Smooth muscle cell (in vitro differentiated cells): ENCODE results near the gene MVK. TPM values are rescaled to one million over a fixed set of nuclear protein-coding genes. Genes with fewer than 3 reads are reported as not detected.
A peak's percentile ranks its signal among the peaks of the same experiment; 100 is the strongest.

Experiments used
- DNase-seq: peaks from one replicate; lab custom pipeline; 2025; ENCODE audit not compliant: unreplicated experiment; lab: John Stamatoyannopoulos, UW
- H2AFZ ChIP-seq: fragments of 200-600 bp; sonication (generic); 2 replicates; pipeline ENCODE4 v1.6.0; 2016; ENCODE audit warnings: antibody characterized with exemption, low read depth, mild to moderate bottlenecking
- H3F3A ChIP-seq: fragments of 200-600 bp; sonication (generic); 2 replicates; pipeline ENCODE4 v1.6.0; 2017; ENCODE audit warnings: antibody characterized with exemption, low read depth
- H3K27ac ChIP-seq: fragments of 200-600 bp; sonication (generic); 2 replicates; pipeline ENCODE4 v1.5.1; 2016; ENCODE audit warnings: low read depth, mild to moderate bottlenecking
- H3K27me3 ChIP-seq: fragments of 200-600 bp; sonication (generic); 2 replicates; pipeline ENCODE4 v1.6.1; 2016; ENCODE audit warnings: low read depth, mild to moderate bottlenecking
- H3K36me3 ChIP-seq: fragments of 200-600 bp; sonication (generic); 2 replicates; pipeline ENCODE4 v1.5.1; 2016; ENCODE audit warnings: low read depth
- H3K4me1 ChIP-seq: fragments of 200-600 bp; sonication (generic); 2 replicates; pipeline ENCODE4 v1.5.1; 2016; ENCODE audit warnings: low read depth
- H3K4me2 ChIP-seq: fragments of 200-600 bp; sonication (generic); 2 replicates; pipeline ENCODE4 v1.6.0; 2016; ENCODE audit warnings: mild to moderate bottlenecking
- H3K4me3 ChIP-seq: fragments of 200-600 bp; sonication (generic); 2 replicates; pipeline ENCODE4 v1.5.1; 2016; ENCODE audit warnings: mild to moderate bottlenecking
- H3K79me2 ChIP-seq: fragments of 200-600 bp; sonication (generic); 2 replicates; pipeline ENCODE4 v1.6.0; 2016; ENCODE audit warnings: low read depth, mild to moderate bottlenecking
- H3K9ac ChIP-seq: fragments of 200-600 bp; sonication (generic); 2 replicates; pipeline ENCODE4 v1.6.0; 2016; ENCODE audit warnings: low read depth
- H3K9me3 ChIP-seq: fragments of 200-600 bp; sonication (generic); replicated peaks from 2 replicates; pipeline ENCODE4 v1.5.1; 2016; ENCODE audit warnings: low read depth
- H4K20me1 ChIP-seq: fragments of 200-600 bp; sonication (generic); 2 replicates; pipeline ENCODE4 v1.6.0; 2016; ENCODE audit warnings: low read depth
- WGBS: methylation state at CpG from one replicate; pipeline ENCODE4 v1.1.7; 2016; ENCODE audit warnings: low lambda C conversion rate; 5-methylcytosine and 5-hydroxymethylcytosine counted together
- polyA plus RNA-seq: library from polyadenylated mRNA; unstranded; fragments of >200 nt; fragmentation: Nextera tagmentation; extraction: Ambion mirVana; gene quantifications from 2 replicates; pipeline ENCODE4 v1.2.1, GENCODE V29; 2016
- total RNA-seq: library from RNA; depleted of rRNA; stranded (reverse); fragments of >200 nt; gene quantifications from 2 replicates; pipeline ENCODE4 v1.2.3, GENCODE V29; 2014
- TF ChIP-seq, protein P1 (sequence below): fragments of 200-600 bp; sonication (generic); IDR thresholded peaks from 2 replicates; pipeline ENCODE4 v1.5.1; 2017; ENCODE audit warnings: borderline replicate concordance, mild to moderate bottlenecking, antibody characterized with exemption; ENCODE audit not compliant: insufficient read depth, poor library complexity, severe bottlenecking

Gene MVK
- total and polyA plus RNA-seq, 2 experiments from 2014 or later: 16.3 to 21.1 TPM

DNA sequence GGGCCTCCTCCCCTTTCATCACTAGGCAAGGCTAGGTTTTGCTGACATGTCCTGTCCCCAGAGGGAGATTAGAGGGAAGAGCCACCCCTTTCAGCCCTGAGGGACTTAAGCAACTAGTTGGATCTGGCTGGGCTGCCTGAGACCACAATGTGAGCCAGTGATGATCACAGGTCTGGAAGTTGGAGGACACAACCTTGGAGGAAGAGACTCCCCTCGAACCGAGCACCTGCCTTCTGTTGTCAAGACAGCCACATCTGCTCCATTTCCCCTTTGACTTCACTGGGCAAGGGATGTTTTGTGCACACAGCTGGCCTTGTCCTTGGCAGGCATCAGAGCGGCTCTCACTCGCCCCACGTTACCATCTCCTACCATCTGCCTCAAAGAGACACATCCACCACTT, 31.4 kb downstream of the MVK start:
- Histone ChIP-seq H3K27ac (no peak overlapping the region), H3K4me3 (no peak overlapping the region), H3K9ac (no peak overlapping the region), H3K79me2 (no peaks in the 10 kb centered on the region), H4K20me1 (no peaks in the 10 kb centered on the region), H3K9me3 (no peaks in the 10 kb centered on the region), H2AFZ (no peak overlapping the region), H3F3A (no peaks in the 10 kb centered on the region), H3K27me3 (no peaks in the 10 kb centered on the region), H3K36me3 (no peaks in the 10 kb centered on the region), H3K4me2 (no peak overlapping the region), H3K4me1 (peaks cover 23% of the 10 kb centered on the region)
- 90% methylated on average over 5 of the region's 5 CpGs for WGBS
- no peak for DNase-seq
- TF ChIP-seq, protein P1, sequence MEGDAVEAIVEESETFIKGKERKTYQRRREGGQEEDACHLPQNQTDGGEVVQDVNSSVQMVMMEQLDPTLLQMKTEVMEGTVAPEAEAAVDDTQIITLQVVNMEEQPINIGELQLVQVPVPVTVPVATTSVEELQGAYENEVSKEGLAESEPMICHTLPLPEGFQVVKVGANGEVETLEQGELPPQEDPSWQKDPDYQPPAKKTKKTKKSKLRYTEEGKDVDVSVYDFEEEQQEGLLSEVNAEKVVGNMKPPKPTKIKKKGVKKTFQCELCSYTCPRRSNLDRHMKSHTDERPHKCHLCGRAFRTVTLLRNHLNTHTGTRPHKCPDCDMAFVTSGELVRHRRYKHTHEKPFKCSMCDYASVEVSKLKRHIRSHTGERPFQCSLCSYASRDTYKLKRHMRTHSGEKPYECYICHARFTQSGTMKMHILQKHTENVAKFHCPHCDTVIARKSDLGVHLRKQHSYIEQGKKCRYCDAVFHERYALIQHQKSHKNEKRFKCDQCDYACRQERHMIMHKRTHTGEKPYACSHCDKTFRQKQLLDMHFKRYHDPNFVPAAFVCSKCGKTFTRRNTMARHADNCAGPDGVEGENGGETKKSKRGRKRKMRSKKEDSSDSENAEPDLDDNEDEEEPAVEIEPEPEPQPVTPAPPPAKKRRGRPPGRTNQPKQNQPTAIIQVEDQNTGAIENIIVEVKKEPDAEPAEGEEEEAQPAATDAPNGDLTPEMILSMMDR: no peak

DNA sequence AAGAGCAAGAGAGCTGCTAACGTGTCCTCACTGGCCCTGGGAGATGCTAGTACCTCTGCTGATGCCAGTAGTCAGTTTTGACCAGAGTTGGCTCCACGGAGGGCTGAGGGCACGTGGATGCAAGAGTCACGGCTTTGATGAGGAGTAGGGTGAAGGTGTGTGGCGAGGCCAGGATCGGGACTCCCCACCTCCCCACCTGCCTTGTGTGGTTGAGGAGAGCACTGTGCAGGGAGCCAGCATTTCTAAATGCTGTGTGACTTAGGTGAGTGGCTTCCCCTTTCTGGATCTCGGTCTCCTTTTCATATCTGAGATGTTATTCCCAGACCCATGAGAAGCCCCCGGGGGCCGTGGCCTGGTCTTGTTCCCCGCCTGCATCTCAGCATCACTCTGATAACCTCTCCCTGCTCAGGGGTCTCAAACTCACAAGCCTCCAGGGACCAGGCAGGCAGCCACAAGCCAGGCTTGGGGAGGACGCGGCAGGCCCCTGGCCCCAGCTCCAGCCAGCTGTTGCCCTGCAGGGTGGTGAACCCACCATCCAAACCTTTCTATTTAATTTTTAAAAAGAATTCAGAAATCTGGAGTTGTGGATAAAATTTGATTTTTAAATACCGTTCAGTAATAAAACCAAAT, 32.1 kb downstream of the MVK start:
- H3K4me1 ChIP-seq: peaks cover 23% of the 10 kb centered on the region
- no peak overlapping the region for H3K27ac ChIP-seq
- 95% methylated on average over 13 of the region's 13 CpGs for WGBS
- peak overlapping the region; percentile 79 for H3K4me2 ChIP-seq
- no peak overlapping the region for H3K9ac ChIP-seq
- no peaks in the 10 kb centered on the region for H3K27me3 ChIP-seq
- no peaks in the 10 kb centered on the region for H3K9me3 ChIP-seq
- TF ChIP-seq, protein P1: no peak
- no peak overlapping the region for H3K4me3 ChIP-seq
- no peaks in the 10 kb centered on the region for H4K20me1 ChIP-seq
- H3K79me2 ChIP-seq: no peaks in the 10 kb centered on the region
- no peaks in the 10 kb centered on the region for H3K36me3 ChIP-seq
- H2AFZ ChIP-seq: no peak overlapping the region
- no peaks in the 10 kb centered on the region for H3F3A ChIP-seq
- no peak for DNase-seq

DNA sequence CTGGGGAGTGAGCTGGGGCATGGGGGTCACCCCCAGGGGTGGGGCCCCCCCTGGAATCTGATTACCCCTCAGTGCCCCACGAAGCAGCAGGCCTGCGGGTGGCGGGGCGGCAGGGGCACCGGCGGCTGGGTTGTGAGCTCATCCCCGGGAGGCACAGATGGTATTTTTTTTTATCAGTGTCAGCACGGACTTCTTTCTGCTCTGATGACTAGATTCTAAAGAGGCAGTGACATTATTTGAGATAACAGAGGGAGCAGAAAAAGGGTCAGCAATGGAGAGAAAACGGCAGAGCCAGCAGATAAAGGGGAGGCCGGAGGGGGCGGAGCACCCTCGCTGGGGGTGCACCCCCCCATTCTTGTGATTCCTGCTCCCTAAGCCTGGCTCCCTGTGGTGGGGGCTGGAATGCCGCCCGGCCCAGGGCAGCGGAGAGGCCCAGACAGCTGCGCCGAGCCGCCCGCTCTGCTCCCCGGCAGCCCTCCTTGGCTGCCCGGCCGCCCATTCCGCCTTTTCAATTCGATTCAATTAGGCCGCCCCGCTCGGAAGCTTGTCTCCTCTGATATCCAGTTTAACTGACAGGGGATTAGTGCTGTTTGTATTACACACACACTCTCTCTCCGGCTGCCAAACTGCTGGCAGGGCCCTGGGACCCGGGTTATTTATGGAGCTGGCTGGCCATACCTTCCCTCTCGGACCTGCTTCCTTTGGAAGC, 32.9 kb downstream of the MVK start:
- Histone ChIP-seq H3K27me3 (no peaks in the 10 kb centered on the region), H4K20me1 (no peaks in the 10 kb centered on the region), H3K27ac (no peak overlapping the region), H2AFZ (no peak overlapping the region), H3F3A (no peaks in the 10 kb centered on the region), H3K4me3 (no peak overlapping the region), H3K4me2 (peak overlapping the region; percentile 79), H3K36me3 (no peaks in the 10 kb centered on the region), H3K79me2 (no peaks in the 10 kb centered on the region), H3K9me3 (no peaks in the 10 kb centered on the region), H3K9ac (no peak overlapping the region), H3K4me1 (peaks cover 23% of the 10 kb centered on the region)
- 33% methylated on average over 26 of the region's 30 CpGs for WGBS
- DNase-seq: peak; percentile 19
- TF ChIP-seq, protein P1: no peak
